Left ventricle myocardium inferior (tissue), 1 donor: ENCODE results near the gene DUS2. TPM values are rescaled to one million over a fixed set of nuclear protein-coding genes. Genes with fewer than 3 reads are reported as not detected.

ENCODE experiments used
- DNase-seq: peaks from one replicate; pipeline ENCODE4 v3.0.0-alpha.2; 2020
- H3K27ac ChIP-seq: fragments of 200-600 bp; replicated peaks from 2 replicates; pipeline ENCODE4 v1.8.0; 2021
- H3K27me3 ChIP-seq: fragments of 200-600 bp; 2 replicates; pipeline ENCODE4 v1.8.0; 2021; ENCODE audit warnings: low read depth
- H3K36me3 ChIP-seq: fragments of 200-600 bp; 2 replicates; pipeline ENCODE4 v1.8.0; 2021
- H3K4me1 ChIP-seq: fragments of 200-600 bp; 2 replicates; pipeline ENCODE4 v1.8.0; 2021
- H3K4me3 ChIP-seq: fragments of 200-600 bp; 2 replicates; pipeline ENCODE4 v1.8.0; 2021; ENCODE audit warnings: mild to moderate bottlenecking, moderate library complexity
- H3K9me3 ChIP-seq: fragments of 200-600 bp; replicated peaks from 2 replicates; pipeline ENCODE4 v1.8.0; 2021
- intact Hi-C: fragments of 100-400 bp; cut with micrococcal nuclease; formaldehyde crosslinking; loops from one replicate; pipeline ENCODE4 v1.11.0; 2022
- total RNA-seq: library from RNA; stranded (reverse); fragmentation: NEBNext Ultra II Directional; extraction: Animal tissue kit (Norgen Biotek cat#: 25700); gene quantifications from one replicate; pipeline ENCODE4 v1.2.1, GENCODE V29; 2021
- TF ChIP-seq, protein P1 (sequence below): fragments of 200-600 bp; IDR thresholded peaks from 2 replicates; pipeline ENCODE4 v1.8.0; 2021; ENCODE audit warnings: antibody characterized with exemption, mild to moderate bottlenecking, borderline replicate concordance
- donor health status: DM: no; HTN: yes; CAD: no; lungs with severe emphysema.

DUS2 gene
- total RNA-seq, 1 donor from 2014 or later = 6.8 TPM

DNA sequence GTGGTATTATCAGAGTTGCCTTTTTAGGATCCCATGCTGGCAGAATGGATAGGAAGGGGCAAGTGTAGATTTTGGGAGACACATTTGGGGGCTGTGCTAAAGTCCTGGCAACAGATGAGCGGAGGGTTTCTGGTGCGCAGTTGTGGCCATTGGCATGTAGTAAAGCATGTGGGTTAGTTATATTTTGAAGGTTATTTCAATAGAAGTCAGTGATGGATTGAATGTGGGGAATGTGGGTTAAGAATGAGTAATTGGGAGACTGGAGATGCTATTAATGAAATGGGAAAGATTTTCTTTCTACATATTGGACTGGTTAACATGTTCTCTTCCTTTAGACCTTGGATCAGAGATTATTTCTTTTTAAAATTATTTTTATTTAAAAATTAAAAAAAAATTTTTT is 10.0 kb downstream of the DUS2 start:
- no peaks in the 10 kb centered on the region for H3K4me1 ChIP-seq
- H3K36me3 ChIP-seq = no peaks in the 10 kb centered on the region
- intact Hi-C loops = no loop called here
- H3K9me3 ChIP-seq = no peaks in the 10 kb centered on the region
- no peaks in the 10 kb centered on the region for H3K27me3 ChIP-seq
- H3K4me3 ChIP-seq = no peak overlapping the region
- no peak for DNase-seq
- H3K27ac ChIP-seq = no peak overlapping the region
- TF ChIP-seq, protein P1, sequence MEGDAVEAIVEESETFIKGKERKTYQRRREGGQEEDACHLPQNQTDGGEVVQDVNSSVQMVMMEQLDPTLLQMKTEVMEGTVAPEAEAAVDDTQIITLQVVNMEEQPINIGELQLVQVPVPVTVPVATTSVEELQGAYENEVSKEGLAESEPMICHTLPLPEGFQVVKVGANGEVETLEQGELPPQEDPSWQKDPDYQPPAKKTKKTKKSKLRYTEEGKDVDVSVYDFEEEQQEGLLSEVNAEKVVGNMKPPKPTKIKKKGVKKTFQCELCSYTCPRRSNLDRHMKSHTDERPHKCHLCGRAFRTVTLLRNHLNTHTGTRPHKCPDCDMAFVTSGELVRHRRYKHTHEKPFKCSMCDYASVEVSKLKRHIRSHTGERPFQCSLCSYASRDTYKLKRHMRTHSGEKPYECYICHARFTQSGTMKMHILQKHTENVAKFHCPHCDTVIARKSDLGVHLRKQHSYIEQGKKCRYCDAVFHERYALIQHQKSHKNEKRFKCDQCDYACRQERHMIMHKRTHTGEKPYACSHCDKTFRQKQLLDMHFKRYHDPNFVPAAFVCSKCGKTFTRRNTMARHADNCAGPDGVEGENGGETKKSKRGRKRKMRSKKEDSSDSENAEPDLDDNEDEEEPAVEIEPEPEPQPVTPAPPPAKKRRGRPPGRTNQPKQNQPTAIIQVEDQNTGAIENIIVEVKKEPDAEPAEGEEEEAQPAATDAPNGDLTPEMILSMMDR = no peak

DNA sequence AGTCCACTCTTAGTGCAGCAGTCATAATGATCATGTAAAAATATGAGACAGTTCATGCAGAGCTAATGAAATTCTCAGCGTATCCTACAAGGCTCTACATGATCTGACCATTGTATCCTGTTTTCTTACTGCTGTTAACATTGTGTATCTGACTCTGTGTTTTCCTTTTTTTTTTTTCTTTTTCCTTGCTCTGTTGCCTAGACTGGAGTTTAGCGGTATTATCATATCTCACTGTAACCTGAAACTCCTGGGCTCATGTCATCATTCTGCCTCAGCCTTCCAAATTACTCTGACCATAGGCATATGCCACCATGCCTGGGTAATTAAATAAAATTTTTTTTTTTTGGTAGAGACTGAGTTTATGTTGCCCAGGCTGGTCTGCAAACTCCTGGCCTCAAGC is 12.1 kb downstream of the DUS2 start:
- H3K4me3 ChIP-seq = no peak overlapping the region
- no peaks in the 10 kb centered on the region for H3K4me1 ChIP-seq
- no peak for DNase-seq
- no peaks in the 10 kb centered on the region for H3K27me3 ChIP-seq
- no peaks in the 10 kb centered on the region for H3K9me3 ChIP-seq
- TF ChIP-seq, protein P1 = no peak
- H3K27ac ChIP-seq = no peak overlapping the region
- intact Hi-C loops = loop anchor here (5.0 kb wide), 1 partner anchor 218 kb away; no protein-coding TSS in a partner anchor
- no peaks in the 10 kb centered on the region for H3K36me3 ChIP-seq

DNA sequence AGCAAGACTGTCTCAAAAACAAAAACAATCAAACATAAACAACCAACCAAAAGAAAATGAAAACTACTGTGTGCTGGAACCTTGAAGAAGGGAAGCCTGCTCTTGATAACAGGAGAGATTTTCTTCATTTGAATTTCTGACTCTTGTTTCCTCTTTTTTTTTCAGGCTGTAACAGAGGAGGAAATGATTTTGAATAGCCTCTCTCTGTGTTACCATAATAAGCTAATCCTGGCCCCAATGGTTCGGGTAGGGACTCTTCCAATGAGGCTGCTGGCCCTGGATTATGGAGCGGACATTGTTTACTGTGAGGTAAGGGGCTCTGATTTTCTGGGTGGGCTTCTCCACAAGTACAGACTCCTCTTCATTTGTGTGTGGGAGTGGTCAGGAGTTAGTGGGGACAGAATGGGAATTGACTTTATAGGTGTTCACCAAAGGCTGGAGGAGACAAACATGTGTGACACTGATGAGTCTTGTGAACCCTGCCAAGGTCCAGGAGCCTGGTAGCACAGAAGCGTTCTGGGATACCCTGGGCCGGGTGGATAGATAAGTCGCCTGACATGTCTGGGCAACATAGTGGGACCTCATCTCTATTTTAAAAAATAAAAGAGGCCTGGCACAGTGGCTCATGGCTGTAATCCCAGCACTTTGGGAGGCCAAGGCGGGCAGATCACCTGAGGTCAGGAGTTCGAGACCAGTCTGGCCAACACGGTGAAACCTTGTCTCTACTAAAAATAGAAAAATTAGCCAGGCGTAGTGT is 14.9 kb downstream of the DUS2 start:
- Histone ChIP-seq H3K9me3 (no peaks in the 10 kb centered on the region), H3K27me3 (no peaks in the 10 kb centered on the region), H3K36me3 (no peaks in the 10 kb centered on the region), H3K4me3 (no peak overlapping the region), H3K4me1 (no peaks in the 10 kb centered on the region), H3K27ac (peak overlapping the region; percentile 22)
- TF ChIP-seq, protein P1 = no peak
- intact Hi-C loops = loop anchor here (5.0 kb wide), 1 partner anchor 221 kb away; no protein-coding TSS in a partner anchor
- DNase-seq = no peak

DNA sequence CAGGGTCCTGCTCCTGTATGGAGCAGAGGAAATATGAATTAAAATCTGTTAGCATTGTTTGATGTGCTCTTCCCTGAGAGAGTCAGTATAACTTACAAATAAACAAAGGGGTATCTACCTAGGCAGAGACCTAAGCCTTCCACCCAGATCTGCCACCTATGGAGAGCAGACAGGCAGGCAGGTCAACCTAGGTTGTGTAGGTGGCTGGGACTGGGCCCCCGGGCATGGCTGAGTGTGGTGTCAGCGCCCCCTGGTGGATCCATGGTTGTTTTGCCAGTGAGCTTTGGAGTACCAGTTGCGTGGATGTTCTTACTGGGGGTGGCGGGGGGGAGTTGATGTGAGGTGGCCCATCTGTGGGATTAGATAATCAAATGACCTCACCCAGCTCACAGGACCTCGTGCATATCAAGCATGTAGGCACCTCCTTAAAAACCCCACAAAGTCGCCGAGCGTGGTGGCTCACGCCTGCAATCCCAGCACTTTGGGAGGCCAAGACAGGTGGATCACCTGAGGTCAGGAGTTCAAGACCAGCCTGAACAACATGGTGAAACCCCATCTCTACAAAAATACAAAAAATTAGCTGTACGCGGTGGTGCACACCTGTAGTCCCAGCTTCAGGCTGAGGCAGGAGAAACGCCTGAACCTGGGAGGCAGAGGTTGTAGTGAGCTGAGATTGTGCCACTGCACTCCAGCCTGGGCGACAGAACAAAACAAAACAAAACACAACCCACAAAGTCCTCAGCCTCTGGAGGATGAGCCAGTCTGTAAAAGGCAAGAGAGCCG is 17.6 kb downstream of the DUS2 start:
- peak; percentile 82 for DNase-seq
- Histone ChIP-seq H3K4me3 (no peak overlapping the region), H3K36me3 (no peaks in the 10 kb centered on the region), H3K27ac (no peak overlapping the region), H3K9me3 (no peaks in the 10 kb centered on the region), H3K27me3 (no peaks in the 10 kb centered on the region), H3K4me1 (no peaks in the 10 kb centered on the region)
- TF ChIP-seq, protein P1 = peak; percentile 84
- intact Hi-C loops = no loop called here

DNA sequence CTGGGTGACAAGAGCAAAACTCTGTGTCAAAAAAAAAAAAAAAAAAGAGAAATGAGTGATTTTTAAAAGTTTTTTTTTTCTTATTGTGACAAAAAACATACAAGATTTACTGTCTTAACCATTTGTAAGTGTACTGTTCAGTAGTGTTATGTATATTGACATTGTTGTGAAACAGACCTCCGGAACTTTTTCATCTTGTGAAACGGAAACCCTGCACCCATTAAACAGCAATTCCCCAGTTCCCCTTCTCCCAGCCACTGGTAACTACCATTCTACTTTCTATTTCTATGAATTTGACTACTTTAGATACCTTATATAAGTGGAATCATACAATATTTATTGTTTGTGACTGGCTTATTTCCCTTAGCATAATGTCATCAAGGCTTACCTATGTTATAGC is 18.7 kb downstream of the DUS2 start:
- TF ChIP-seq, protein P1 = no peak
- no peak overlapping the region for H3K27ac ChIP-seq
- no peak overlapping the region for H3K4me3 ChIP-seq
- no peaks in the 10 kb centered on the region for H3K27me3 ChIP-seq
- no peaks in the 10 kb centered on the region for H3K4me1 ChIP-seq
- no peaks in the 10 kb centered on the region for H3K9me3 ChIP-seq
- no peaks in the 10 kb centered on the region for H3K36me3 ChIP-seq
- intact Hi-C loops = no loop called here
- no peak for DNase-seq
